HEK293 (cell line): ENCODE data around the gene MELK.

Experiments
- CTCF ChIP-seq: fragments of 450-650 bp; formaldehyde crosslinking; IDR thresholded peaks from 2 replicates; pipeline ENCODE4 v1.5.1; 2016; ENCODE audit warnings: missing biosample characterization, missing genetic modification characterization
- ZBTB1 ChIP-seq: fragments of 450-650 bp; formaldehyde crosslinking; IDR thresholded peaks from 2 replicates; pipeline ENCODE4 v1.5.1; 2016; ENCODE audit warnings: missing biosample characterization, missing genetic modification characterization
- ZBTB8A ChIP-seq: fragments of 450-650 bp; formaldehyde crosslinking; IDR thresholded peaks from 2 replicates; pipeline ENCODE4 v1.5.1; 2016; ENCODE audit warnings: missing biosample characterization, missing genetic modification characterization
- ZFP41 ChIP-seq: fragments of 450-650 bp; formaldehyde crosslinking; IDR thresholded peaks from 2 replicates; pipeline ENCODE4 v1.5.1; 2016; ENCODE audit warnings: missing biosample characterization, missing genetic modification characterization, borderline replicate concordance
- ZFP69B ChIP-seq: fragments of 450-650 bp; formaldehyde crosslinking; IDR thresholded peaks from 2 replicates; pipeline ENCODE4 v1.5.1; 2016; ENCODE audit warnings: missing biosample characterization, missing genetic modification characterization
- ZNF266 ChIP-seq: fragments of 450-650 bp; formaldehyde crosslinking; IDR thresholded peaks from 2 replicates; pipeline ENCODE4 v1.5.1; 2016; ENCODE audit warnings: missing biosample characterization, missing genetic modification characterization, low read depth
- ZNF350 ChIP-seq: fragments of 450-650 bp; formaldehyde crosslinking; IDR thresholded peaks from 2 replicates; pipeline ENCODE4 v1.5.0; 2017; ENCODE audit warnings: missing biosample characterization, mild to moderate bottlenecking, missing genetic modification characterization
- ZNF366 ChIP-seq: fragments of 450-650 bp; formaldehyde crosslinking; conservative IDR thresholded peaks from 2 replicates; pipeline ENCODE4 v1.5.1; 2016; ENCODE audit warnings: missing biosample characterization, missing genetic modification characterization
- ZNF510 ChIP-seq: fragments of 450-650 bp; formaldehyde crosslinking; IDR thresholded peaks from 2 replicates; pipeline ENCODE4 v1.5.1; 2018; ENCODE audit warnings: mild to moderate bottlenecking, missing genetic modification characterization, missing biosample characterization; ENCODE audit not compliant: insufficient replicate concordance
- ZNF560 ChIP-seq: fragments of 450-650 bp; formaldehyde crosslinking; IDR thresholded peaks from 2 replicates; pipeline ENCODE4 v1.5.1; 2017; ENCODE audit warnings: missing biosample characterization, missing genetic modification characterization, borderline replicate concordance
- ZNF76 ChIP-seq: fragments of 450-650 bp; formaldehyde crosslinking; IDR thresholded peaks from 2 replicates; pipeline ENCODE4; 2016; ENCODE audit warnings: low read depth, missing biosample characterization, missing genetic modification characterization, borderline replicate concordance
- ZNF768 ChIP-seq: fragments of 450-650 bp; formaldehyde crosslinking; IDR thresholded peaks from 2 replicates; pipeline ENCODE4 v1.5.1; 2018; ENCODE audit warnings: missing biosample characterization, mild to moderate bottlenecking, missing genetic modification characterization
- ZNF843 ChIP-seq: fragments of 450-650 bp; formaldehyde crosslinking; IDR thresholded peaks from 2 replicates; pipeline ENCODE4 v1.5.1; 2016; ENCODE audit warnings: missing biosample characterization, missing genetic modification characterization

GRCh38 chr9:36584620-36585460, 12.1 kb downstream of the MELK start:
- TF ChIP-seq ZNF76 (tag by site-specific recombination) (no peak), ZBTB1 (tag by site-specific recombination) (no peak), CTCF (tag by site-specific recombination) (no peak), ZNF560 (no peak), ZNF510 (tag by site-specific recombination) (no peak), ZNF350 (no peak), ZNF843 (no peak), ZNF266 (tag by site-specific recombination) (no peak), ZFP69B (no peak), ZBTB8A (tag by site-specific recombination) (no peak), ZNF768 (tag by site-specific recombination) (no peak), ZNF366 (tag by site-specific recombination) (no peak), ZFP41 (tag by site-specific recombination) (no peak)
